GM12878 (cell line): ENCODE results near the gene GGACT. TPM values are rescaled to one million over a fixed set of nuclear protein-coding genes. Genes with fewer than 3 reads are reported as not detected.

Experiments
- ATAC-seq: fragments of 200-7000 bp; cut with Tn5 transposase; 3 replicates; pipeline ENCODE4 v1.9.1; 2020; ENCODE audit warnings: mild to moderate bottlenecking, moderate library complexity
- BruUV-seq: library from RNA; stranded (reverse); fragments of 400-500 nt; replicated peaks from 2 replicates; lab custom pipeline; 2021; lab: Mats Ljungman, UMichigan
- CTCF ChIA-PET: fragments of 300-600 bp; sonication (Branson Sonifier 250); formaldehyde crosslinking; extraction: SDS; loops from one replicate; lab custom pipeline; 2021; ENCODE audit warnings: inconsistent platforms; lab: Yijun Ruan, JAX
- POLR2A ChIA-PET: fragments of 350-600 bp; formaldehyde crosslinking; extraction: SDS; loops from one replicate; lab custom pipeline; 2021; ENCODE audit warnings: inconsistent platforms; lab: Charles Lee
- RAD21 ChIA-PET: fragments of 300-600 bp; sonication (Branson Sonifier 250); formaldehyde crosslinking; loops from one replicate; lab custom pipeline; 2023; ENCODE audit warnings: antibody characterized with exemption; ENCODE audit not compliant: unreplicated experiment; lab: Charles Lee
- SMC1A ChIA-PET: fragments of 300-600 bp; sonication (Branson Sonifier 250); formaldehyde crosslinking; loops from one replicate; lab custom pipeline; 2023; ENCODE audit not compliant: unreplicated experiment, uncharacterized antibody; lab: Charles Lee
- DNase-seq: peaks from one replicate; pipeline ENCODE4 v3.0.0-alpha.2; 2011; ENCODE audit warnings: low read depth, low spot score
- FAIRE-seq: peaks from 3 replicates; lab custom pipeline; 2011; peaks lifted over from hg19 to GRCh38; lab: Jason Lieb, UNC
- H2AFZ ChIP-seq: 2 replicates; pipeline ENCODE4 v1.6.0; 2011; ENCODE audit warnings: low read depth, low read length, control low read depth; ENCODE audit not compliant: control insufficient read depth
- H3K27ac ChIP-seq: 2 replicates; pipeline ENCODE4 v1.5.1; 2011; ENCODE audit warnings: control low read depth; ENCODE audit not compliant: control insufficient read depth, insufficient read depth
- H3K27me3 ChIP-seq, 2 experiments: replicated peaks in 1 of 2; 2 replicates each; pipeline versions ENCODE4 v1.6.0 to v1.6.1; 2011; ENCODE audit warnings: low read length in 1 of 2; ENCODE audit not compliant: control insufficient read depth in 2 of 2, insufficient read depth in 2 of 2
- H3K36me3 ChIP-seq, 2 experiments: 2 replicates each; pipeline ENCODE4 v1.5.1; 2011; ENCODE audit warnings: low read length in 1 of 2; ENCODE audit not compliant: control insufficient read depth in 2 of 2, insufficient read depth in 2 of 2
- H3K4me1 ChIP-seq: 2 replicates; pipeline ENCODE4 v1.6.1; 2011; ENCODE audit warnings: mild to moderate bottlenecking, low read length, moderate library complexity, mixed read lengths; ENCODE audit not compliant: control insufficient read depth, insufficient read depth
- H3K4me2 ChIP-seq: 2 replicates; pipeline ENCODE4 v1.6.0; 2011; ENCODE audit warnings: control low read depth; ENCODE audit not compliant: control insufficient read depth, insufficient read depth
- H3K4me3 ChIP-seq: fragments of 200-600 bp; sonication (generic); 2 replicates; pipeline ENCODE4 v1.5.1; 2016
- H3K79me2 ChIP-seq: 2 replicates; pipeline ENCODE4 v1.6.0; 2011; ENCODE audit warnings: low read length; ENCODE audit not compliant: control insufficient read depth, insufficient read depth
- H3K9ac ChIP-seq: 2 replicates; pipeline ENCODE4 v1.8.0; 2011; ENCODE audit warnings: low read length, control low read depth, mixed read lengths; ENCODE audit not compliant: control insufficient read depth, insufficient read depth
- H3K9me3 ChIP-seq: replicated peaks from 3 replicates; pipeline ENCODE4 v1.5.1; 2011; ENCODE audit warnings: mild to moderate bottlenecking, low read length; ENCODE audit not compliant: control insufficient read depth, insufficient read depth
- H4K20me1 ChIP-seq: 2 replicates; pipeline ENCODE4 v1.6.0; 2011; ENCODE audit not compliant: control insufficient read depth, insufficient read depth
- CREM ChIP-seq: IDR thresholded peaks from 2 replicates; pipeline ENCODE4 v1.6.1; 2014; ENCODE audit warnings: antibody characterized with exemption, low read depth
- ETV6 ChIP-seq, 2 experiments: fragments of 450-650 bp in 1 of 2; IDR thresholded peaks in 1 of 2; conservative IDR thresholded peaks in 1 of 2; 2 replicates each; pipeline ENCODE4 v1.6.1; 2014; ENCODE audit warnings: antibody characterized with exemption in 1 of 2, borderline replicate concordance in 1 of 2, low read depth in 1 of 2, mild to moderate bottlenecking in 1 of 2, moderate library complexity in 1 of 2
- RAD21 ChIP-seq: IDR thresholded peaks from 2 replicates; pipeline ENCODE4 v1.6.1; 2011; ENCODE audit warnings: mild to moderate bottlenecking, low read depth, low read length, moderate library complexity; ENCODE audit not compliant: insufficient read depth
- SMC3 ChIP-seq: IDR thresholded peaks from 2 replicates; pipeline ENCODE4 v1.6.1; 2011; ENCODE audit warnings: low read length, improper control_type of control experiment, borderline replicate concordance
- SPI1 ChIP-seq: IDR thresholded peaks from 2 replicates; pipeline ENCODE4 v1.6.1; 2011; ENCODE audit warnings: low read depth, mild to moderate bottlenecking, low read length, moderate library complexity, borderline replicate concordance; ENCODE audit not compliant: insufficient read depth
- YY1 ChIP-seq: IDR thresholded peaks from 2 replicates; pipeline ENCODE4 v1.6.1; 2011; ENCODE audit warnings: low read depth, mild to moderate bottlenecking, low read length
- WGBS: methylation state at CpG from one replicate; pipeline ENCODE4 v1.1.6; 2016; ENCODE audit warnings: low lambda C conversion rate; ENCODE audit not compliant: insufficient replicate concordance, insufficient coverage; ENCODE audit errors: missing lambda C conversion rate; 5-methylcytosine and 5-hydroxymethylcytosine counted together
- in situ Hi-C: fragments of 300-500 bp; cut with MboI; formaldehyde crosslinking; loops from 9 replicates; pipeline ENCODE4 v1.14.3; 2018; ENCODE audit warnings: mixed read lengths
- intact Hi-C: fragments of 100-400 bp; cut with micrococcal nuclease; formaldehyde crosslinking; loops from one replicate; pipeline ENCODE4 v1.14.2; 2022; ENCODE audit not compliant: unreplicated experiment
- polyA plus RNA-seq, 11 experiments: library from polyadenylated mRNA; depleted of rRNA in 4 of 11; unstranded in 6 of 11; stranded (reverse) in 5 of 11; fragments of >200 nt; fragmentation: Nextera tagmentation in 4 of 11; fragmentation: Illumina TruSeq in 1 of 11; extraction: Ambion mirVana in 4 of 11; extraction: Trizol in 1 of 11; gene quantifications; 1 replicate in 1 of 11; 2 replicates in 10 of 11; pipeline versions ENCODE4 v1.2.1 to v1.2.3, GENCODE V29; 2011 to 2016; ENCODE audit warnings: inconsistent platforms in 2 of 11, missing spikeins in 2 of 11, low read depth in 1 of 11
- total RNA-seq, 4 experiments: library from RNA; depleted of rRNA in 3 of 4; stranded (reverse); fragments of >200 nt in 3 of 4; fragmentation: Illumina TruSeq in 1 of 4; extraction: Trizol in 1 of 4; gene quantifications; 2 replicates each; pipeline versions ENCODE4 v1.2.1 to v1.2.3, GENCODE V29; 2013 to 2021
- TF ChIP-seq, protein P1 (sequence below), 3 experiments: IDR thresholded peaks in 2 of 3; conservative IDR thresholded peaks in 1 of 3; 2 replicates each; pipeline ENCODE4 v1.5.1; 2011; ENCODE audit warnings: low read depth in 3 of 3, low read length in 3 of 3, mild to moderate bottlenecking in 3 of 3, control low read depth in 2 of 3, moderate library complexity in 2 of 3, inconsistent platforms in 1 of 3, mixed read lengths in 1 of 3; ENCODE audit not compliant: control insufficient read depth in 2 of 3, insufficient read depth in 1 of 3; ENCODE audit errors: extremely low read depth in 1 of 3

The GGACT gene
- total and polyA plus RNA-seq, 10 of the 15 experiments (the other 5 are each of a cell fraction or from before 2014, with no cell fraction given): 0.61 to 8.8 (median 4.2) TPM

DNA sequence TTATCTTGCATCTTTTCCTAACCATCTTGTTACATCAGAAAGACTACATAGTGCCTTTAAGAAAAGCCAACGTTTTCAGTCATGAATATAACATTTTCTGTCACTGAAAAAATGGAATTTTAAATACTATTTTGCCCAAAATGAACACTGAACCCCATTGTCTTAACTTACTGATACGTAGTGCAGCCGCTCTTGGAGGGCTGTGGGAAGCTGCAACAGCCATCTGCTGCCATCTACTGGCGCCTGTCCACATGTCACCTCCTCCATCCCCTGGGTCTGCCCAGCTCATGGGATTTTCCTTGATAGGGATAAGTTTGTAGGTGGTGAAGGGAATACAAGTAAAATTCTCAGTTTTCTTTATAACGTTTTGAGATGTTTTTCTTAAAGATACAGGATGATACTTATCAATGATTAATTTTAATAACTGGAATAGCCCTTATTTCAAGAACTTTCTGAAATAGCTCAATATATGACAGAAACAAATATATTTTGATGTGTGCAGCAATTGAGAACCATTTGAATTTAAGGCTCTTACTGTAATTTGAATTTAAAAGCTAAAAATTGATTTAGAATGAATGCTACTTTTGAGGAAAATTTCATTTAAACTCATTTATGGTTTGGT lies 73.7 kb downstream of the GGACT start:
- ChIA-PET CTCF (interaction anchor here (0.7 to 6.0 kb wide), 37 partner anchors 8 to 989 kb away, joined by 3 to 60 read pairs (median 4); no protein-coding TSS in a partner anchor), POLR2A (no interaction called here), SMC1A (interaction anchor here (0.7 to 2.2 kb wide), 19 partner anchors 15 to 1245 kb away, joined by 3 to 8 read pairs (median 4); no protein-coding TSS in a partner anchor), RAD21 (interaction anchor here (0.7 to 2.2 kb wide), 16 partner anchors 8 to 973 kb away, joined by 3 to 13 read pairs (median 4); no protein-coding TSS in a partner anchor)
- TF ChIP-seq RAD21 (peak; percentile 95), CREM (0 out of 2 replicates have a peak, but pooled peaks have one; percentile 29), SPI1 (no peak), ETV6 (conservative IDR thresholded peaks at IDR 0.05 in 1 of 2, IDR thresholded peaks at IDR 0.05 in 1 of 2; ENCODE audit: borderline replicate concordance in 1 of 2, low read depth in 1 of 2) (no peak), YY1 (peak; percentile 71), SMC3 (peak; percentile 86)
- TF ChIP-seq, protein P1, sequence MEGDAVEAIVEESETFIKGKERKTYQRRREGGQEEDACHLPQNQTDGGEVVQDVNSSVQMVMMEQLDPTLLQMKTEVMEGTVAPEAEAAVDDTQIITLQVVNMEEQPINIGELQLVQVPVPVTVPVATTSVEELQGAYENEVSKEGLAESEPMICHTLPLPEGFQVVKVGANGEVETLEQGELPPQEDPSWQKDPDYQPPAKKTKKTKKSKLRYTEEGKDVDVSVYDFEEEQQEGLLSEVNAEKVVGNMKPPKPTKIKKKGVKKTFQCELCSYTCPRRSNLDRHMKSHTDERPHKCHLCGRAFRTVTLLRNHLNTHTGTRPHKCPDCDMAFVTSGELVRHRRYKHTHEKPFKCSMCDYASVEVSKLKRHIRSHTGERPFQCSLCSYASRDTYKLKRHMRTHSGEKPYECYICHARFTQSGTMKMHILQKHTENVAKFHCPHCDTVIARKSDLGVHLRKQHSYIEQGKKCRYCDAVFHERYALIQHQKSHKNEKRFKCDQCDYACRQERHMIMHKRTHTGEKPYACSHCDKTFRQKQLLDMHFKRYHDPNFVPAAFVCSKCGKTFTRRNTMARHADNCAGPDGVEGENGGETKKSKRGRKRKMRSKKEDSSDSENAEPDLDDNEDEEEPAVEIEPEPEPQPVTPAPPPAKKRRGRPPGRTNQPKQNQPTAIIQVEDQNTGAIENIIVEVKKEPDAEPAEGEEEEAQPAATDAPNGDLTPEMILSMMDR (IDR thresholded peaks at IDR 0.05 in 2 of 3, conservative IDR thresholded peaks at IDR 0.05 in 1 of 3; ENCODE audit: control insufficient read depth in 2 of 3, extremely low read depth in 1 of 3, insufficient read depth in 1 of 3, low read depth in 3 of 3, low read length in 3 of 3): peak; percentile 90 to 97 (median 95)
- Histone ChIP-seq H3K4me3 (no peak overlapping the region), H3K27me3 (no peaks in the 10 kb centered on the region), H3K27ac (no peak overlapping the region), H3K9ac (no peak overlapping the region), H3K9me3 (no peaks in the 10 kb centered on the region), H3K4me1 (peaks cover 4% of the 10 kb centered on the region; the same call in 1 of the 2 replicates), H2AFZ (no peak overlapping the region), H3K79me2 (no peaks in the 10 kb centered on the region), H4K20me1 (no peaks in the 10 kb centered on the region), H3K4me2 (no peak overlapping the region), H3K36me3 (peaks cover 0 to 3% of the 10 kb centered on the region in 2 experiments; a peak in 1 of 4 replicates)
- in situ Hi-C loops: loop anchor here (5.0 to 10.0 kb wide), 3 partner anchors 280 to 858 kb away; no protein-coding TSS in a partner anchor
- peak; percentile 27 for DNase-seq
- peak; percentile 80 for FAIRE-seq
- WGBS: 10% methylated on average over 5 of the region's 5 CpGs
- intact Hi-C loops: loop anchor here (1.0 to 10.0 kb wide), 7 partner anchors 148 to 1073 kb away; no protein-coding TSS in a partner anchor
- BruUV-seq: no TSS peak
- ATAC-seq: peak; percentile 99
